Uterus (tissue), 2 donors: ENCODE measurements around the gene LPXN.

ENCODE experiments used
- CTCF ChIP-seq, 4 experiments: fragments of 200-600 bp in 2 of 4; fragments of 450-650 bp in 2 of 4; sonication (generic) in 2 of 4; IDR thresholded peaks; one replicate each; pipeline ENCODE4 v1.5.1; 2016 to 2019; ENCODE audit warnings: antibody characterized with exemption in 4 of 4, mild to moderate bottlenecking in 2 of 4, moderate library complexity in 1 of 4
- POLR2A ChIP-seq, 2 donors: fragments of 450-650 bp; IDR thresholded peaks; one replicate each; pipeline ENCODE4 v1.6.1; 2016; ENCODE audit warnings: antibody characterized with exemption in 2 of 2, mild to moderate bottlenecking in 1 of 2, moderate library complexity in 1 of 2

DNA sequence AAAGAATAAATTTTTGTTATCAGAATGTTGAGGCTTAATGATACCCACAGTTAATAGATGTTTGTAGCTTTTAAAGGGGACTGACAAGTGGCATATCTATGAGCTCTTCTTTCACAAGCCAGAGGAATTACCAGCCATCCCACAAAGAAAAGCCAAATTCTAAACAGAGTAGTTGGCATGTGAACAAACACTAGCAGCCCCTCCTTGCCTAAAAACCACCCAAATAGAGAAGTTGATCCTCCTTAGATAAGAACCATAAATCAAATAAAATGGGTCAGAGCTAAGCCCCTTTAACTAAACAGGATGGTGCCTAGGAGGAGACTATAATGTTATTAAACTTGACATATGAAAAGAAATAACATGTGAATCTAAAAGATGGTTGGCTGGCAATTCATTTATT, 11.4 kb downstream of the LPXN start:
- TF ChIP-seq CTCF (IDR thresholded peaks at IDR 0.05) (no peak), POLR2A (IDR thresholded peaks at IDR 0.05) (no peak)
